Heart left ventricle (tissue), 16 donors: Measurements from ENCODE around the gene HDAC8. TPM values are rescaled to one million over a fixed set of nuclear protein-coding genes. Genes with fewer than 3 reads are reported as not detected.

Source experiments
- ATAC-seq, 4 donors: fragments of 200-7000 bp; cut with Tn5 transposase; one replicate each; pipeline ENCODE4 v1.9.1; 2020 to 2022; ENCODE audit warnings: moderate library complexity in 4 of 4, mild to moderate bottlenecking in 3 of 4, moderate number of reproducible peaks in 1 of 4
- DNase-seq, 5 donors: peaks; one replicate each; pipeline ENCODE4 v3.0.0-alpha.2; 2020
- H3K27ac ChIP-seq, 12 donors: fragments of 200-600 bp; sonication (generic) in 4 of 12; one replicate each; pipeline versions ENCODE4 v1.5.0 to v1.8.0; 2016 to 2022; ENCODE audit warnings: mild to moderate bottlenecking in 2 of 12
- H3K27me3 ChIP-seq, 9 donors: fragments of 200-600 bp; sonication (generic) in 2 of 9; one replicate each; pipeline versions ENCODE4 v1.5.1 to v1.8.0; 2016 to 2022; ENCODE audit warnings: mild to moderate bottlenecking in 3 of 9
- H3K36me3 ChIP-seq, 9 donors: fragments of 200-600 bp; sonication (generic) in 2 of 9; one replicate each; pipeline versions ENCODE4 v1.5.0 to v1.8.0; 2018 to 2022; ENCODE audit warnings: mild to moderate bottlenecking in 2 of 9
- H3K4me1 ChIP-seq, 12 donors: fragments of 200-600 bp; sonication (generic) in 4 of 12; one replicate each; pipeline versions ENCODE4 v1.5.0 to v1.8.0; 2016 to 2022; ENCODE audit warnings: mild to moderate bottlenecking in 3 of 12
- H3K4me3 ChIP-seq, 12 donors: fragments of 200-600 bp; sonication (generic) in 4 of 12; one replicate each; pipeline versions ENCODE4 v1.5.0 to v1.8.0; 2017 to 2022; ENCODE audit warnings: mild to moderate bottlenecking in 9 of 12, moderate library complexity in 4 of 12
- H3K9me3 ChIP-seq, 12 donors: fragments of 200-600 bp; sonication (generic) in 4 of 12; one replicate each; pipeline versions ENCODE4 v1.5.0 to v1.8.0; 2016 to 2022; ENCODE audit warnings: mild to moderate bottlenecking in 1 of 12
- POLR2A ChIP-seq, 2 donors: fragments of 450-650 bp; IDR thresholded peaks; one replicate each; pipeline ENCODE4 v1.6.1; 2017; ENCODE audit warnings: antibody characterized with exemption in 2 of 2, mild to moderate bottlenecking in 2 of 2, moderate library complexity in 2 of 2
- WGBS, 4 donors: extraction: QIAGEN DNeasy Blood & Tissue Kit in 2 of 4; methylation state at CpG; one replicate each; pipeline versions ENCODE4 v1.1.5 to v1.1.7; 2013 to 2018; 5-methylcytosine and 5-hydroxymethylcytosine counted together
- intact Hi-C, 10 donors: fragments of 100-400 bp; cut with DNase I; formaldehyde crosslinking; loops; one replicate each; pipeline versions ENCODE4 v1.11.1 to v1.14.2; 2022
- polyA plus RNA-seq, 2 donors: library from polyadenylated mRNA; stranded (reverse); fragments of 200-250 nt; gene quantifications; one replicate each; pipeline ENCODE4 v1.2.3, GENCODE V29; 2013
- total RNA-seq, 9 donors: library from RNA; depleted of rRNA in 2 of 9; stranded (reverse); fragments of >200 nt in 2 of 9; fragmentation: NEBNext Ultra II Directional in 3 of 9; extraction: Animal tissue kit (Norgen Biotek cat#: 25700) in 3 of 9; gene quantifications; one replicate each; pipeline versions ENCODE4 v1.1.0 to v1.2.4, GENCODE V29; 2016 to 2023
- TF ChIP-seq, protein P1 (sequence below), 12 donors: fragments of 200-600 bp; sonication (generic) in 4 of 12; IDR thresholded peaks; one replicate each; pipeline versions ENCODE4 v1.5.0 to v1.8.0; 2018 to 2022; ENCODE audit warnings: antibody characterized with exemption in 12 of 12, mild to moderate bottlenecking in 5 of 12
- donor health status: ischemic (EF 13 %, LVEDD 7.1; RV severe dilation, severe dysfunction).
- donor health status: healthy with polysubstance abuse.
- donor health status: DM: no; HTN: yes; CAD: no.
- donor health status: DM: no; HTN: no; CAD: no.
- donor health status: ischemic (EF 25% LVEDD 6.9; RV normal size, moderate dysfunction).
- donor health status: ischemic (EF 25% LVEDD 5.7; RV mildly dilated, moderate dysfunction).
- donor health status: healthy.
- donor health status: DM: yes; HTN: yes; CAD: no.
- donor health status: ischemic (EF 35%, LVEDD 5.7; RV mildly dilated, moderate dysfunction).
- donor health status: nonischemic (EF 11% LVEDD 7.7; RV severe dilation, severe dysfunction).
- donor health status: DM: yes; HTN: yes; CAD: no.
- donor health status: PGD.
- donor health status: ischemic (EF 29% LVEDD 5.4; RV normal size, mild dysfunction).
- donor health status: nonischemic (EF 23%, LVEDD 6.1; RV moderate dilation, normal function).

Gene HDAC8
- total and polyA plus RNA-seq, 11 donors = 16.1 to 28.1 (median 18.6) TPM

DNA sequence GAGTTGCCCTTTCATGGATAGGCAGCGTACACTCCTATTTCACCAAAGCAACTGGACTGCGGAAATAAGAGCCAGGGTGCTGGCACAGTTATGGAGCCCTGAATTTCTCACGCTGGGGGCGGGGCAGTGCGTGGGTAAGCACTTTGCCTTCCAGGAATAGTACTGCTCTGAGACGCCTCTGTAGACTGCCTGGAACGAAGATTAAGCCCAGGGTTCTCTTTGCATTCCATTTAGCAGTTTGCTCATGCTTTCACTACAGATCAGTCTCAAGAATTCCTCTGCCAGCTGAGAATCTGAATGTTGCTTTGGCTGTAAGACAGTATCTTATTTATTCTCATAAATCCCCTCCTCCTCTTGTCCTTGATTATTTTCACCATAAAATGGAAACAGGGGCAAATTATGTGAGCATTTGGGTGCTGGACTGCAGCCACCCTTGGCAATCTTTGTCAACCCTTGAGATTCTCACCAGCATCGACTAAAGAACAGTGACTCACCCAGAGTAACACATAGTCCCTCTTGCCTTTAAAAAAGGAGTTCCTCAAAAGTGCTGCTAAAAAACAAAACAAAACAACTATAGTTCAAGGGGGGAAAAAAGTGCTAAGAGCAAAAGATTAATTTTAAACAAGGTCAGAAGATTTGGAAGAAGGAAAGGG is 178.0 kb downstream of the HDAC8 start:
- Histone ChIP-seq H3K9me3 (no peaks in the 10 kb centered on the region), H3K27me3 (no peaks in the 10 kb centered on the region), H3K4me1 (peaks cover 0 to 22% (median 12%) of the 10 kb centered on the region in 12 donors), H3K4me3 (no peak overlapping the region), H3K27ac (peak overlapping the region in 2 of 12 donors; percentile 8 to 42), H3K36me3 (no peaks in the 10 kb centered on the region)
- ATAC-seq (peak in 3 of 4 donors; percentile 56 to 82 (median 74)), DNase-seq (peak in 2 of 5 donors; percentile 17 to 24)
- intact Hi-C loops = no loop called here
- TF ChIP-seq POLR2A (IDR thresholded peaks at IDR 0.05) = no peak
- TF ChIP-seq, protein P1, sequence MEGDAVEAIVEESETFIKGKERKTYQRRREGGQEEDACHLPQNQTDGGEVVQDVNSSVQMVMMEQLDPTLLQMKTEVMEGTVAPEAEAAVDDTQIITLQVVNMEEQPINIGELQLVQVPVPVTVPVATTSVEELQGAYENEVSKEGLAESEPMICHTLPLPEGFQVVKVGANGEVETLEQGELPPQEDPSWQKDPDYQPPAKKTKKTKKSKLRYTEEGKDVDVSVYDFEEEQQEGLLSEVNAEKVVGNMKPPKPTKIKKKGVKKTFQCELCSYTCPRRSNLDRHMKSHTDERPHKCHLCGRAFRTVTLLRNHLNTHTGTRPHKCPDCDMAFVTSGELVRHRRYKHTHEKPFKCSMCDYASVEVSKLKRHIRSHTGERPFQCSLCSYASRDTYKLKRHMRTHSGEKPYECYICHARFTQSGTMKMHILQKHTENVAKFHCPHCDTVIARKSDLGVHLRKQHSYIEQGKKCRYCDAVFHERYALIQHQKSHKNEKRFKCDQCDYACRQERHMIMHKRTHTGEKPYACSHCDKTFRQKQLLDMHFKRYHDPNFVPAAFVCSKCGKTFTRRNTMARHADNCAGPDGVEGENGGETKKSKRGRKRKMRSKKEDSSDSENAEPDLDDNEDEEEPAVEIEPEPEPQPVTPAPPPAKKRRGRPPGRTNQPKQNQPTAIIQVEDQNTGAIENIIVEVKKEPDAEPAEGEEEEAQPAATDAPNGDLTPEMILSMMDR (IDR thresholded peaks at IDR 0.05) = no peak
- 36 to 45% (median 40%) methylated on average over 8 of the region's 8 CpGs for WGBS, 4 donors

DNA sequence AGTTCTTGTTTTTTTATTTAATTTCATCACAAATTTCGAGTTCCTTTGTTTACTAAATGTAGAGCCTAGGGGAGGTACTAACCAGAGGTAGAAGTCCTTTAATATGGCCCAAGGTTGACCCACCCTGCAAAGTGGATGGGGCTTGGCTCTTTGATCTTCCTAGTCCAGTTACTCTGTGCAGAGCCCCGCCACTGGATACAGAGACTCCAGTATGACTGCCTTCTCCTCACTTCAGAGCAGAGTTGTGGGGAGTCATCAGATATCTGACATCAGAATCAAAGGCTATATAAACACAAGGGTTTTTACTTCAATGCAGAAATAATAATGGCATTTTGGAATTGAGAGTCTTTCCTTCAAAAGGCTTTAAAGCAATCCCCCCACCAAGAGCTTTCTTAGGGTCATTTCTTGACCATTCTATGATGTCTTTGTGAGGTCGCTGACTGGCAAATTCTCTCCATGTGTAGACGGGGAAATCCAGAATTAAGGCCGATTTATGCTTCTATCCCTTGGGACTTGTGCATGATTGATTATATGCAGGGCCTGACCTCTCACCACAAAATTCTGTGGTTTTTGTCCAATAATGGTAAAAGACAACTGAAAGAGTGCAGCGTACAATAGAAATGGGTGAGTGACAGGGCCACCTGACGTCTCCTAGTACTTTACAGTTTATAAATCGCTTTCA is 178.7 kb downstream of the HDAC8 start:
- TF ChIP-seq, protein P1 (IDR thresholded peaks at IDR 0.05) = no peak
- no peak for TF ChIP-seq POLR2A (IDR thresholded peaks at IDR 0.05)
- Histone ChIP-seq H3K9me3 (no peaks in the 10 kb centered on the region), H3K27me3 (no peaks in the 10 kb centered on the region), H3K36me3 (no peaks in the 10 kb centered on the region), H3K27ac (no peak overlapping the region), H3K4me1 (peaks cover 0 to 22% (median 12%) of the 10 kb centered on the region in 12 donors), H3K4me3 (no peak overlapping the region)
- no peak for DNase-seq
- ATAC-seq = no peak
- 62 to 89% (median 77%) methylated on average over 8 of the region's 8 CpGs for WGBS, 4 donors
- intact Hi-C loops = no loop called here

DNA sequence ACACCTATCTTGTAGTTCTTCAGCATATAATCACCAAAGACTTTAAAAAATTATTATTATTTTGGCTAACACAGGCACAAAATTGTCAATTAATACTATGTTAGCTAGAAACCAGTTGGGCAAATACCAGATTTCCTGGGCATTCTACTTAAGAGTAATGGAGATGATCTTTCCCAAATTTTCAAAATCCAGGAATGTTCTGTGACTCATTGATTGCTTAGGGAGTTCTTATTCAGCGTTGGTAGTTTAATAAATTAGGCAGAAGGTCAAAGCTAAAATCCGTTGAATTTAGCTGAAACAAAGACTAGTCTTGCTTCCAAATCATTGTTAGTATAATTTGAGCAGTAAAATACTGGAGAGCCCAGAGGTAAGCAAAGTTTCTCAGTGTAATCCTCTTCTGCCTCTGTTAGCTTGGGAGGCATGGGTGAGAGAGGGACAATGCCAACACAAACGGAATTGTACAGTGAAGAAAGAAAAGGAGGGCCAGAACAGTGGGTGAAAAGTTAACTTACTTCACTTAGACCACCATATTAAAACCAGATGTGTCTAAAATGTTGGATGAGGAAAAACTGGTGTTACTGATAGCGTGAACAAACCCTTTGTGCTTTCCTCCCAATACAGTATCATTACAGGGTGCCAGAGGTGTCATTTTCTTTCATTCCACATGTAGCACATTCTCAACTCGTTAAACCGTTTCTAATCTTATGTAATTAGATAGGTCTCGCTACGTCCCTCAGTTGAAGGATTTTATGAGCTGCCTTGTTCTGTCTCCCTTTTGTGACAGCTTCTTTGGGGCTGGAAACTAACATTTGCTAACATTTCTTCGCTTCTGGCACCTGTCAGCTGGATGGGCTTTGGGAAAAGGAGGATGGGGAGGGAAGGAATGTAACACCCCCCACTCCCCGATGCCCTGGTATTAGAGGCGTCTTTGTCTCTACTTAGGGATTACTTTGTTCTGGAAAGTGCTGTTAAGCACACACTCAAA is 179.5 kb downstream of the HDAC8 start:
- no peak for ATAC-seq
- intact Hi-C loops = no loop called here
- H3K4me3 ChIP-seq = no peak overlapping the region
- DNase-seq = no peak
- WGBS, 4 donors = 58 to 77% (median 71%) methylated on average over 11 of the region's 11 CpGs
- TF ChIP-seq, protein P1 (IDR thresholded peaks at IDR 0.05) = no peak
- no peak for TF ChIP-seq POLR2A (IDR thresholded peaks at IDR 0.05)
- H3K36me3 ChIP-seq = no peaks in the 10 kb centered on the region
- no peaks in the 10 kb centered on the region for H3K27me3 ChIP-seq
- H3K27ac ChIP-seq = no peak overlapping the region
- H3K4me1 ChIP-seq = peaks cover 0 to 22% (median 12%) of the 10 kb centered on the region in 12 donors
- no peaks in the 10 kb centered on the region for H3K9me3 ChIP-seq
